Measurements from ENCODE around the gene ANKRD39.

DNA sequence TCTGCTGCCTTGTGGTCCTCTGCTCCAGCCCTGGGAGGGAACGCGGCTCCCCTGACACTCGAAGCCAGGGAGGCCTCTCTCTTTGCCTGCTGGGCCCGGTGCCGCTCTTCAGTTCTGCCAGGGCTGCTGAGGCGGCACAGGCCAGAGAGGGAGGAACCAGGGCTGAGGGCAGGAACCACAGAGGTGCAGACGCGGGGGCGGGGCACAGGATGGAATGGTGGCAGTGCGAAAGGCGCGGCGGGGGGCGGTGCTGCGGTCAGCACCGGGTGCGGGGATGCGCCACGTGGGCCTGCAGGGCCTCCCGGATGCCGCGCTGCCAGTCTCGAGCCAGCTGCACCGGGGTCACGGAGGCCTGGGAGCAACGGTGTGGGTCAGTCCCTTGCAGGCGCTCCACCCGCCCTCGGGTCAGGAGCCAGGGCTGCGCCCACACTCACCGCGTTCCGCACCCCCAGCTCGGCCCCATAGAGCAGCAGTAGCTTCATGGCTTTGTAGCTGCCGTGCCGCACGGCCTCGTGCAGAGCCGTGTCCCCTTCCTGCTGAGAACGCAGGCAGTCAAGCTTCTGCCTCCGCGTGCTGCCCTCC is 18.4 kb downstream of the ANKRD39 start:
- TF ChIP-seq POLR2AphosphoS5 (IDR thresholded peaks at IDR 0.05) (no peak), POLR2A (IDR thresholded peaks at IDR 0.05) (no peak), EP300 (IDR thresholded peaks at IDR 0.05; ENCODE audit: low read depth) (no peak)
- TF ChIP-seq, protein P1, sequence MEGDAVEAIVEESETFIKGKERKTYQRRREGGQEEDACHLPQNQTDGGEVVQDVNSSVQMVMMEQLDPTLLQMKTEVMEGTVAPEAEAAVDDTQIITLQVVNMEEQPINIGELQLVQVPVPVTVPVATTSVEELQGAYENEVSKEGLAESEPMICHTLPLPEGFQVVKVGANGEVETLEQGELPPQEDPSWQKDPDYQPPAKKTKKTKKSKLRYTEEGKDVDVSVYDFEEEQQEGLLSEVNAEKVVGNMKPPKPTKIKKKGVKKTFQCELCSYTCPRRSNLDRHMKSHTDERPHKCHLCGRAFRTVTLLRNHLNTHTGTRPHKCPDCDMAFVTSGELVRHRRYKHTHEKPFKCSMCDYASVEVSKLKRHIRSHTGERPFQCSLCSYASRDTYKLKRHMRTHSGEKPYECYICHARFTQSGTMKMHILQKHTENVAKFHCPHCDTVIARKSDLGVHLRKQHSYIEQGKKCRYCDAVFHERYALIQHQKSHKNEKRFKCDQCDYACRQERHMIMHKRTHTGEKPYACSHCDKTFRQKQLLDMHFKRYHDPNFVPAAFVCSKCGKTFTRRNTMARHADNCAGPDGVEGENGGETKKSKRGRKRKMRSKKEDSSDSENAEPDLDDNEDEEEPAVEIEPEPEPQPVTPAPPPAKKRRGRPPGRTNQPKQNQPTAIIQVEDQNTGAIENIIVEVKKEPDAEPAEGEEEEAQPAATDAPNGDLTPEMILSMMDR (IDR thresholded peaks at IDR 0.05): no peak

Data from transverse colon (tissue), 4 donors.